OCI-M2 (cell line): ENCODE results near the gene HOXB3.
"Not testable (repeated sequence)": the region's sequence is repeated elsewhere in the genome, so short reads cannot be mapped to it uniquely, and the experiment has no call there.

Source experiments
- DNase-seq: peaks from one replicate; lab custom pipeline; 2025; ENCODE audit not compliant: unreplicated experiment; lab: John Stamatoyannopoulos, UW

Gene HOXB3

GRCh38 chr17:48530208-48530886 lies 59.7 kb downstream of the HOXB3 start:
- DNase-seq, result no peak

GRCh38 chr17:48529683-48530009 lies 60.4 kb downstream of the HOXB3 start:
- DNase-seq, result no peak

- no peak for DNase-seq
Observed at GRCh38 chr17:48528936-48529682, 60.9 kb downstream of the HOXB3 start.

- no peak for DNase-seq
Observed at GRCh38 chr17:48528153-48528935, 61.7 kb downstream of the HOXB3 start.

GRCh38 chr17:48527547-48527932 lies 62.5 kb downstream of the HOXB3 start:
- no peak for DNase-seq

GRCh38 chr17:48526608-48527546 lies 63.2 kb downstream of the HOXB3 start:
- no peak for DNase-seq

- DNase-seq, result no peak
Observed at GRCh38 chr17:48523010-48523409, 67.0 kb downstream of the HOXB3 start.

GRCh38 chr17:48522031-48522653 lies 67.9 kb downstream of the HOXB3 start:
- DNase-seq, result no peak

- DNase-seq, result no peak
Observed at GRCh38 chr17:48520631-48521079, 69.4 kb downstream of the HOXB3 start.

GRCh38 chr17:48519427-48519826 lies 70.6 kb downstream of the HOXB3 start:
- no peak for DNase-seq

GRCh38 chr17:48517478-48517877 lies 72.6 kb downstream of the HOXB3 start:
- DNase-seq, result no peak

- no peak for DNase-seq
Observed at GRCh38 chr17:48515925-48516900, 73.8 kb downstream of the HOXB3 start.

- DNase-seq, result no peak
Observed at GRCh38 chr17:48514477-48514876, 75.6 kb downstream of the HOXB3 start.

- no peak for DNase-seq
Observed at GRCh38 chr17:48513666-48514455, 76.2 kb downstream of the HOXB3 start.

GRCh38 chr17:48513097-48513496 lies 76.9 kb downstream of the HOXB3 start:
- no peak for DNase-seq

GRCh38 chr17:48510761-48511604 lies 79.1 kb downstream of the HOXB3 start:
- DNase-seq, result no peak

- no peak for DNase-seq
Observed at GRCh38 chr17:48510381-48510760, 79.7 kb downstream of the HOXB3 start.

- not testable (repeated sequence) for DNase-seq
Observed at GRCh38 chr17:48509708-48510107, 80.3 kb downstream of the HOXB3 start.
